B cell (primary cell): ENCODE results near the gene GARIN5A. TPM values are rescaled to one million over a fixed set of nuclear protein-coding genes. Genes with fewer than 3 reads are reported as not detected.

ENCODE experiments used
- ATAC-seq: fragments of 200-7000 bp; cut with Tn5 transposase; one replicate; pipeline ENCODE4 v1.10.0; 2021; ENCODE audit warnings: low read depth, mild to moderate bottlenecking, moderate number of reproducible peaks, moderate library complexity
- CTCF ChIA-PET: fragments of 350-600 bp; sonication (Branson Sonifier 250); formaldehyde crosslinking; loops from one replicate; lab custom pipeline; 2021; ENCODE audit warnings: antibody characterized with exemption, inconsistent platforms; lab: Charles Lee
- POLR2A ChIA-PET: fragments of 350-600 bp; sonication (Branson Sonifier 250); formaldehyde crosslinking; loops from one replicate; lab custom pipeline; 2021; ENCODE audit warnings: antibody characterized with exemption; lab: Charles Lee
- DNase-seq: peaks from one replicate; pipeline ENCODE4 v3.0.0; 2013
- H2AFZ ChIP-seq: 2 replicates; pipeline ENCODE4 v1.6.1; 2012; ENCODE audit warnings: mild to moderate bottlenecking, low read depth, low read length; ENCODE audit not compliant: insufficient read depth, poor library complexity, severe bottlenecking
- H3K27ac ChIP-seq, 2 donors: 1 replicate in 1 of 2; 2 replicates in 1 of 2; pipeline ENCODE4 v1.5.1; 2012 to 2013; ENCODE audit warnings: low read length in 2 of 2, mild to moderate bottlenecking in 2 of 2, moderate library complexity in 1 of 2
- H3K27me3 ChIP-seq, 4 experiments: fragments of 200-600 bp in 1 of 4; sonication (generic) in 1 of 4; replicated peaks in 1 of 4; 1 replicate in 2 of 4; 2 replicates in 2 of 4; pipeline versions ENCODE4 v1.6.1 to v1.7.0; 2013 to 2016; ENCODE audit warnings: low read length in 3 of 4, mild to moderate bottlenecking in 2 of 4, mixed read lengths in 1 of 4, moderate library complexity in 1 of 4; ENCODE audit not compliant: insufficient read depth in 4 of 4, control insufficient read depth in 3 of 4; ENCODE audit errors: control extremely low read depth in 1 of 4
- H3K36me3 ChIP-seq, 2 experiments: replicated peaks in 1 of 2; 1 replicate in 1 of 2; 2 replicates in 1 of 2; pipeline versions ENCODE4 v1.6.1 to v1.7.1; 2013; ENCODE audit warnings: low read length in 1 of 2; ENCODE audit not compliant: insufficient read depth in 2 of 2, control insufficient read depth in 1 of 2; ENCODE audit errors: control extremely low read depth in 1 of 2, extremely low read depth in 1 of 2
- H3K4me1 ChIP-seq, 2 donors: fragments of 200-600 bp in 1 of 2; sonication (generic) in 1 of 2; 1 replicate in 1 of 2; 2 replicates in 1 of 2; pipeline versions ENCODE4 v1.5.1 to v1.6.1; 2013 to 2017; ENCODE audit warnings: low read length in 2 of 2; ENCODE audit not compliant: control insufficient read depth in 2 of 2, insufficient read depth in 2 of 2
- H3K4me2 ChIP-seq: replicated peaks from 2 replicates; pipeline ENCODE3; 2012; ENCODE audit warnings: mild to moderate bottlenecking, low read depth, low read length; ENCODE audit not compliant: poor library complexity, severe bottlenecking
- H3K4me3 ChIP-seq, 5 experiments: fragments of 200-600 bp in 1 of 5; sonication (generic) in 1 of 5; 1 replicate in 3 of 5; 2 replicates in 2 of 5; pipeline versions ENCODE4 v1.5.1 to v1.7.0; 2011 to 2016; ENCODE audit warnings: low read length in 4 of 5, mild to moderate bottlenecking in 4 of 5, low read depth in 2 of 5, control low read depth in 1 of 5, moderate library complexity in 1 of 5; ENCODE audit not compliant: insufficient read depth in 1 of 5; ENCODE audit errors: control extremely low read depth in 1 of 5, extremely low read depth in 1 of 5
- H3K79me2 ChIP-seq: fragments of 200-600 bp; sonication (generic); one replicate; pipeline ENCODE4 v1.6.0; 2016; ENCODE audit warnings: low read length; ENCODE audit not compliant: control insufficient read depth, insufficient read depth
- H3K9ac ChIP-seq: fragments of 200-600 bp; sonication (generic); 2 replicates; pipeline ENCODE4 v1.6.1; 2017; ENCODE audit warnings: mild to moderate bottlenecking, low read length, moderate library complexity
- H3K9me3 ChIP-seq, 3 donors: one replicate each; pipeline versions ENCODE4 v1.6.1 to v1.7.1; 2013; ENCODE audit warnings: low read length in 2 of 3; ENCODE audit not compliant: control insufficient read depth in 2 of 3, insufficient read depth in 1 of 3; ENCODE audit errors: control extremely low read depth in 1 of 3
- H4K20me1 ChIP-seq: 2 replicates; pipeline ENCODE4 v1.6.0; 2012; ENCODE audit warnings: mild to moderate bottlenecking, low read length; ENCODE audit not compliant: insufficient read depth, control insufficient read depth, poor library complexity, severe bottlenecking
- H3K27ac Mint-ChIP-seq: one replicate; pipeline ENCODE4 v1.8.0; 2021; ENCODE audit warnings: mixed read lengths
- H3K27me3 Mint-ChIP-seq: one replicate; pipeline ENCODE4 v1.8.0; 2021; ENCODE audit warnings: mixed read lengths
- H3K4me1 Mint-ChIP-seq: one replicate; pipeline ENCODE4 v1.8.0; 2021; ENCODE audit warnings: mixed read lengths
- H3K4me3 Mint-ChIP-seq: one replicate; pipeline ENCODE4 v1.8.0; 2021; ENCODE audit warnings: mixed read lengths
- H3K9me3 Mint-ChIP-seq: one replicate; pipeline ENCODE4 v1.8.0; 2022; ENCODE audit warnings: mixed read lengths; ENCODE audit not compliant: insufficient read depth
- CTCF ChIP-seq: fragments of 200-600 bp; IDR thresholded peaks from one replicate; pipeline ENCODE4 v1.8.0; 2022; ENCODE audit warnings: antibody characterized with exemption, mild to moderate bottlenecking
- EZH2 ChIP-seq: IDR thresholded peaks from 2 replicates; pipeline ENCODE4 v1.6.1; 2012; ENCODE audit warnings: borderline replicate concordance, low read depth, mild to moderate bottlenecking, moderate library complexity, low read length; ENCODE audit not compliant: insufficient read depth, poor library complexity, severe bottlenecking
- WGBS: methylation state at CpG from one replicate; pipeline ENCODE4 v1.1.5; 2013; ENCODE audit warnings: missing lambda C conversion rate; ENCODE audit not compliant: insufficient coverage; 5-methylcytosine and 5-hydroxymethylcytosine counted together
- intact Hi-C: fragments of 100-400 bp; cut with micrococcal nuclease; formaldehyde crosslinking; loops from one replicate; pipeline ENCODE4 v1.10.0; 2022
- polyA plus RNA-seq: library from polyadenylated mRNA; depleted of rRNA; stranded (reverse); fragments of >200 nt; gene quantifications from 2 replicates; pipeline ENCODE4 v1.2.3, GENCODE V29; 2012
- total RNA-seq, 2 donors: library from RNA; stranded (reverse); fragments of 120-200 nt in 1 of 2; gene quantifications; 1 replicate in 1 of 2; 2 replicates in 1 of 2; pipeline versions ENCODE4 v1.2.3 to v1.2.4, GENCODE V29; 2013 to 2022

GARIN5A gene
- total and polyA plus RNA-seq, 2 donors (not counting 1 experiment from before 2014, with no cell fraction given), result 0.22 to 0.34 TPM

- intact Hi-C loops, result no loop called here
- Mint-ChIP-seq H3K27ac (no peak overlapping the region), H3K4me1 (no peaks in the 10 kb centered on the region), H3K27me3 (no peaks in the 10 kb centered on the region), H3K9me3 (no peaks in the 10 kb centered on the region), H3K4me3 (no peak overlapping the region)
- Histone ChIP-seq H3K27ac (no peak overlapping the region), H2AFZ (no peak overlapping the region), H4K20me1 (no peaks in the 10 kb centered on the region), H3K27me3 (no peaks in the 10 kb centered on the region), H3K79me2 (no peaks in the 10 kb centered on the region), H3K4me2 (no peak overlapping the region), H3K9me3 (peaks cover 0 to 3% (median 0%) of the 10 kb centered on the region in 3 donors), H3K9ac (no peak overlapping the region), H3K4me3 (no peak overlapping the region), H3K36me3 (no peaks in the 10 kb centered on the region), H3K4me1 (no peaks in the 10 kb centered on the region)
- POLR2A ChIA-PET, result no interaction called here
- 84% methylated on average over 12 of the region's 12 CpGs for WGBS
- ATAC-seq, result no peak
- TF ChIP-seq EZH2, result no peak
- no peak for TF ChIP-seq CTCF
- no peak for DNase-seq
- CTCF ChIA-PET, result no interaction called here
Measured at GRCh38 chr19:50501186-50501567, 24.5 kb upstream of the GARIN5A start.

- Histone ChIP-seq H3K27ac (no peak overlapping the region), H3K4me2 (no peak overlapping the region), H3K79me2 (no peaks in the 10 kb centered on the region), H3K27me3 (no peaks in the 10 kb centered on the region), H2AFZ (no peak overlapping the region), H3K9ac (no peak overlapping the region), H3K4me1 (no peaks in the 10 kb centered on the region), H4K20me1 (no peaks in the 10 kb centered on the region), H3K9me3 (peaks cover 0 to 3% (median 0%) of the 10 kb centered on the region in 3 donors), H3K36me3 (no peaks in the 10 kb centered on the region), H3K4me3 (no peak overlapping the region)
- DNase-seq, result no peak
- CTCF ChIA-PET, result no interaction called here
- no peak overlapping the region for H3K4me3 Mint-ChIP-seq
- no peak for TF ChIP-seq EZH2
- TF ChIP-seq CTCF, result no peak
- H3K9me3 Mint-ChIP-seq, result no peaks in the 10 kb centered on the region
- POLR2A ChIA-PET, result no interaction called here
- ATAC-seq, result no peak
- H3K27ac Mint-ChIP-seq, result no peak overlapping the region
- WGBS, result 70% methylated on average over 6 of the region's 10 CpGs
- no peaks in the 10 kb centered on the region for H3K4me1 Mint-ChIP-seq
- H3K27me3 Mint-ChIP-seq, result no peaks in the 10 kb centered on the region
- intact Hi-C loops, result no loop called here
Measured at GRCh38 chr19:50500753-50501151, 24.1 kb upstream of the GARIN5A start.
